ENCODE results near the gene ARL5A.

Gene ARL5A

DNA sequence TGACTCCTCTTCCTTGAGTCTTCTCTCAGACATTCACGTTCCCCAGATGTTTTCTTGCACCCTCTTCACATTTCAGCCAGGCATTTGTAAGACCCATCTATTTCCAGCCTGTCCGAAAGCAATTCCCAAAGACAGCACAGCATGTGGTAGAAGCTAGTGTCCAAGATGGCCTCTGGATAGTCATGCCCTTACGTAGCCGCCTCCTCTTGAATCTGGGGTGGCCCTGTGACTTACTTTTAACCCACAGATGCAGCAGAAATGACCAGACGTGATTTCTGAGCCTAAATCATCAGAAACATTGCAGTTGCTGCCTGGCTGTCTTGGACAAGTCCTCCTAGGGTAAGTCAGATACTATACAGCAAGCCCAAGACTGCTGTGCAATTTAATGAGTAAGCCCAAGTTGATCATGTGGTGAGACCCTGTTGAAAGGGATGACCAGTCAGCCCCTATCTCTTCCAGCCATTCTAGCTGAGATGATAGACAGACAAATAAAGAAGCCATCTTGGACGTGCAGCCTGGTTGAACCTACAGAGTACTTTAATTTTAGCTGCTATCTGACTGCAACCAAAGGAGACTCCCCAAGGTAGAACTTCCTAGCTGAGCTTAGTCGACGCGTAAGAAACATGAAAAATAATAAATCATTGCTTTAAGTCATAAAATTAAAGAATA lies 12.3 kb downstream of the ARL5A start:
- Histone ChIP-seq H2BK5ac (ENCODE audit: low read depth, low read length, poor library complexity) (no peak overlapping the region), H2AFZ (ENCODE audit: insufficient read depth, low read length, poor library complexity) (no peak overlapping the region), H2BK12ac (ENCODE audit: low read length) (no peak overlapping the region), H3K4me1 (ENCODE audit: control insufficient read depth in 1 of 2, insufficient read depth in 2 of 2, low read length in 2 of 2) (peaks cover 0 to 4% of the 10 kb centered on the region in 2 experiments), H3K23ac (ENCODE audit: low read length) (no peak overlapping the region), H3K79me1 (ENCODE audit: low read length) (no peaks in the 10 kb centered on the region), H3K18ac (ENCODE audit: low read length) (no peak overlapping the region), H3K9me3 (ENCODE audit: insufficient read depth, low read depth, low read length) (no peaks in the 10 kb centered on the region), H2BK120ac (ENCODE audit: insufficient read depth, low read length, poor library complexity) (no peak overlapping the region), H4K12ac (ENCODE audit: low read depth, low read length) (no peak overlapping the region), H3K27me3 (ENCODE audit: insufficient read depth, low read length) (no peaks in the 10 kb centered on the region), H3K4me3 (ENCODE audit: low read depth, low read length) (no peak overlapping the region), H3K14ac (ENCODE audit: low read length) (no peak overlapping the region), H3K27ac (ENCODE audit: low read depth, low read length) (no peak overlapping the region), H3K36me3 (ENCODE audit: control insufficient read depth in 1 of 2, insufficient read depth in 2 of 2, low read length in 2 of 2) (peaks cover 9 to 14% of the 10 kb centered on the region in 2 experiments), H2AK5ac (ENCODE audit: low read length) (no peak overlapping the region), H3K4me2 (ENCODE audit: low read length) (no peak overlapping the region), H3K4ac (ENCODE audit: low read depth, low read length) (peak overlapping the region; percentile 17), H3K79me2 (ENCODE audit: control insufficient read depth, insufficient read depth, low read length, poor library complexity) (no peaks in the 10 kb centered on the region), H4K91ac (ENCODE audit: low read depth, low read length) (no peak overlapping the region), H3K9ac (ENCODE audit: low read length) (no peak overlapping the region), H4K8ac (ENCODE audit: low read depth, low read length) (no peak overlapping the region)
- no CpG with 5 or more reads among the region's 9 CpGs for WGBS (ENCODE audit: extremely low coverage, insufficient coverage, insufficient read length)
- no peak for DNase-seq

- no peak overlapping the region for H4K8ac ChIP-seq (ENCODE audit: low read depth, low read length)
- H3K9me3 ChIP-seq (ENCODE audit: insufficient read depth, low read depth, low read length) = no peaks in the 10 kb centered on the region
- H2AK5ac ChIP-seq (ENCODE audit: low read length) = no peak overlapping the region
- no peaks in the 10 kb centered on the region for H3K27me3 ChIP-seq (ENCODE audit: insufficient read depth, low read length)
- no peak overlapping the region for H3K23ac ChIP-seq (ENCODE audit: low read length)
- no peak overlapping the region for H3K14ac ChIP-seq (ENCODE audit: low read length)
- H3K79me2 ChIP-seq (ENCODE audit: control insufficient read depth, insufficient read depth, low read length, poor library complexity) = no peaks in the 10 kb centered on the region
- H2BK12ac ChIP-seq (ENCODE audit: low read length) = no peak overlapping the region
- H2BK120ac ChIP-seq (ENCODE audit: insufficient read depth, low read length, poor library complexity) = no peak overlapping the region
- H3K4me1 ChIP-seq (ENCODE audit: control insufficient read depth in 1 of 2, insufficient read depth in 2 of 2, low read length in 2 of 2) = no peaks in the 10 kb centered on the region
- no peak overlapping the region for H3K4me3 ChIP-seq (ENCODE audit: low read depth, low read length)
- H3K4me2 ChIP-seq (ENCODE audit: low read length) = no peak overlapping the region
- H3K4ac ChIP-seq (ENCODE audit: low read depth, low read length) = no peak overlapping the region
- no peak overlapping the region for H2AFZ ChIP-seq (ENCODE audit: insufficient read depth, low read length, poor library complexity)
- no peak overlapping the region for H3K9ac ChIP-seq (ENCODE audit: low read length)
- H3K36me3 ChIP-seq (ENCODE audit: control insufficient read depth in 1 of 2, insufficient read depth in 2 of 2, low read length in 2 of 2) = peaks cover 11 to 12% of the 10 kb centered on the region in 2 experiments
- H3K27ac ChIP-seq (ENCODE audit: low read depth, low read length) = no peak overlapping the region
- no peak overlapping the region for H2BK5ac ChIP-seq (ENCODE audit: low read depth, low read length, poor library complexity)
- H4K91ac ChIP-seq (ENCODE audit: low read depth, low read length) = no peak overlapping the region
- no CpG with 5 or more reads among the region's 1 CpG for WGBS (ENCODE audit: extremely low coverage, insufficient coverage, insufficient read length)
- H4K12ac ChIP-seq (ENCODE audit: low read depth, low read length) = no peak overlapping the region
- no peak overlapping the region for H3K18ac ChIP-seq (ENCODE audit: low read length)
- DNase-seq = no peak
- H3K79me1 ChIP-seq (ENCODE audit: low read length) = no peaks in the 10 kb centered on the region
Observed at GRCh38 chr2:151810489-151810888, 17.7 kb downstream of the ARL5A start.

DNA sequence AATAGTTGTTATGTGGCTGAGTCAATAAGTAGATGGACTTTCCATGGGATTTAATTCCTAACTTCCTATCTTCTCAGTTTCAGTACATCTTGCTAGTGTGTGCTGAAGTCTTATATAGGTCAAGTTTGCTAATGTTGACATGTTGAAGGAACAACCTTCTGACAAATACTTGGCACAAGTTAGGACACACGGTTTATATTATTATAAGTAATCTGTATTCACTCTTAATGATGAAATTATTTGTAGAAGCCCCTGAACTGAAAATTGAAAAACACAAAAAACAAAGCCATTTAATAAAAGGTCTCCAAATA lies 19.2 kb downstream of the ARL5A start:
- H3K23ac ChIP-seq (ENCODE audit: low read length) = no peak overlapping the region
- DNase-seq = no peak

GRCh38 chr2:151808258-151809072 lies 19.8 kb downstream of the ARL5A start:
- H3K27me3 ChIP-seq (ENCODE audit: insufficient read depth, low read length) = no peaks in the 10 kb centered on the region
- no peak overlapping the region for H3K4ac ChIP-seq (ENCODE audit: low read depth, low read length)
- no peak overlapping the region for H3K18ac ChIP-seq (ENCODE audit: low read length)
- no peaks in the 10 kb centered on the region for H3K9me3 ChIP-seq (ENCODE audit: insufficient read depth, low read depth, low read length)
- no peak overlapping the region for H4K12ac ChIP-seq (ENCODE audit: low read depth, low read length)
- no peak overlapping the region for H3K14ac ChIP-seq (ENCODE audit: low read length)
- H3K9ac ChIP-seq (ENCODE audit: low read length) = no peak overlapping the region
- peak in 1 of 2 donors; percentile 34 for DNase-seq
- H3K79me2 ChIP-seq (ENCODE audit: control insufficient read depth, insufficient read depth, low read length, poor library complexity) = no peaks in the 10 kb centered on the region
- no peak overlapping the region for H3K4me2 ChIP-seq (ENCODE audit: low read length)
- no peak overlapping the region for H2AK5ac ChIP-seq (ENCODE audit: low read length)
- no peak overlapping the region for H3K23ac ChIP-seq (ENCODE audit: low read length)
- H2BK12ac ChIP-seq (ENCODE audit: low read length) = no peak overlapping the region
- no peak overlapping the region for H4K8ac ChIP-seq (ENCODE audit: low read depth, low read length)
- H3K4me3 ChIP-seq (ENCODE audit: low read depth, low read length) = no peak overlapping the region
- WGBS (ENCODE audit: extremely low coverage, insufficient coverage, insufficient read length) = no CpG with 5 or more reads among the region's 5 CpGs
- H2BK120ac ChIP-seq (ENCODE audit: insufficient read depth, low read length, poor library complexity) = no peak overlapping the region
- H3K36me3 ChIP-seq (ENCODE audit: control insufficient read depth in 1 of 2, insufficient read depth in 2 of 2, low read length in 2 of 2) = peaks cover 11 to 13% of the 10 kb centered on the region in 2 experiments
- no peak overlapping the region for H2AFZ ChIP-seq (ENCODE audit: insufficient read depth, low read length, poor library complexity)
- no peak overlapping the region for H2BK5ac ChIP-seq (ENCODE audit: low read depth, low read length, poor library complexity)
- no peaks in the 10 kb centered on the region for H3K4me1 ChIP-seq (ENCODE audit: control insufficient read depth in 1 of 2, insufficient read depth in 2 of 2, low read length in 2 of 2)
- H4K91ac ChIP-seq (ENCODE audit: low read depth, low read length) = no peak overlapping the region
- H3K79me1 ChIP-seq (ENCODE audit: low read length) = no peaks in the 10 kb centered on the region
- no peak overlapping the region for H3K27ac ChIP-seq (ENCODE audit: low read depth, low read length)

More for the DNA sequence above, 19.2 kb downstream of the ARL5A start:
- Histone ChIP-seq H3K14ac (ENCODE audit: low read length) (no peak overlapping the region), H3K79me1 (ENCODE audit: low read length) (no peaks in the 10 kb centered on the region), H4K91ac (ENCODE audit: low read depth, low read length) (no peak overlapping the region), H3K4me1 (ENCODE audit: control insufficient read depth in 1 of 2, insufficient read depth in 2 of 2, low read length in 2 of 2) (no peaks in the 10 kb centered on the region), H2AK5ac (ENCODE audit: low read length) (no peak overlapping the region), H3K4me2 (ENCODE audit: low read length) (no peak overlapping the region), H2BK5ac (ENCODE audit: low read depth, low read length, poor library complexity) (no peak overlapping the region), H2AFZ (ENCODE audit: insufficient read depth, low read length, poor library complexity) (no peak overlapping the region), H3K36me3 (ENCODE audit: control insufficient read depth in 1 of 2, insufficient read depth in 2 of 2, low read length in 2 of 2) (peaks cover 11 to 12% of the 10 kb centered on the region in 2 experiments), H3K27ac (ENCODE audit: low read depth, low read length) (no peak overlapping the region), H3K9me3 (ENCODE audit: insufficient read depth, low read depth, low read length) (no peaks in the 10 kb centered on the region), H3K9ac (ENCODE audit: low read length) (no peak overlapping the region), H3K27me3 (ENCODE audit: insufficient read depth, low read length) (no peaks in the 10 kb centered on the region), H3K18ac (ENCODE audit: low read length) (no peak overlapping the region), H4K8ac (ENCODE audit: low read depth, low read length) (no peak overlapping the region), H3K4ac (ENCODE audit: low read depth, low read length) (no peak overlapping the region), H2BK12ac (ENCODE audit: low read length) (no peak overlapping the region), H2BK120ac (ENCODE audit: insufficient read depth, low read length, poor library complexity) (no peak overlapping the region), H3K4me3 (ENCODE audit: low read depth, low read length) (no peak overlapping the region), H4K12ac (ENCODE audit: low read depth, low read length) (no peak overlapping the region), H3K79me2 (ENCODE audit: control insufficient read depth, insufficient read depth, low read length, poor library complexity) (no peaks in the 10 kb centered on the region)
- WGBS (ENCODE audit: extremely low coverage, insufficient coverage, insufficient read length) = no CpG with 5 or more reads among the region's 1 CpG
